Nephron (organoid): Measurements from ENCODE around the gene MYOZ3.
A peak's percentile ranks its signal among the peaks of the same experiment; 100 is the strongest.

Experiments used
- H3K27ac Mint-ChIP-seq, 3 experiments: 2 replicates each; pipeline ENCODE4 v1.8.0; 2020; ENCODE audit warnings: mixed read lengths in 3 of 3, mild to moderate bottlenecking in 2 of 3, moderate library complexity in 1 of 3
- H3K27me3 Mint-ChIP-seq: 2 replicates; pipeline ENCODE4 v1.8.0; 2021; ENCODE audit warnings: low read depth, mild to moderate bottlenecking, moderate library complexity, mixed read lengths
- H3K36me3 Mint-ChIP-seq: 2 replicates; pipeline ENCODE4 v1.8.0; 2020; ENCODE audit warnings: low read depth, mixed read lengths
- H3K4me1 Mint-ChIP-seq: 2 replicates; pipeline ENCODE4 v1.8.0; 2020; ENCODE audit warnings: mixed read lengths
- H3K4me3 Mint-ChIP-seq, 3 experiments: 2 replicates each; pipeline ENCODE4 v1.8.0; 2020; ENCODE audit warnings: mild to moderate bottlenecking in 3 of 3, mixed read lengths in 3 of 3, moderate library complexity in 2 of 3
- H3K9me3 Mint-ChIP-seq: 2 replicates; pipeline ENCODE4 v1.8.0; 2020; ENCODE audit warnings: mixed read lengths
- TF ChIP-seq, protein P1 (sequence below), 3 experiments: fragments of 200-600 bp; sonication (generic); IDR thresholded peaks; one replicate each; pipeline ENCODE4 v1.5.0; 2021; ENCODE audit warnings: antibody characterized with exemption in 3 of 3; ENCODE audit not compliant: unreplicated experiment in 3 of 3

Gene MYOZ3

DNA sequence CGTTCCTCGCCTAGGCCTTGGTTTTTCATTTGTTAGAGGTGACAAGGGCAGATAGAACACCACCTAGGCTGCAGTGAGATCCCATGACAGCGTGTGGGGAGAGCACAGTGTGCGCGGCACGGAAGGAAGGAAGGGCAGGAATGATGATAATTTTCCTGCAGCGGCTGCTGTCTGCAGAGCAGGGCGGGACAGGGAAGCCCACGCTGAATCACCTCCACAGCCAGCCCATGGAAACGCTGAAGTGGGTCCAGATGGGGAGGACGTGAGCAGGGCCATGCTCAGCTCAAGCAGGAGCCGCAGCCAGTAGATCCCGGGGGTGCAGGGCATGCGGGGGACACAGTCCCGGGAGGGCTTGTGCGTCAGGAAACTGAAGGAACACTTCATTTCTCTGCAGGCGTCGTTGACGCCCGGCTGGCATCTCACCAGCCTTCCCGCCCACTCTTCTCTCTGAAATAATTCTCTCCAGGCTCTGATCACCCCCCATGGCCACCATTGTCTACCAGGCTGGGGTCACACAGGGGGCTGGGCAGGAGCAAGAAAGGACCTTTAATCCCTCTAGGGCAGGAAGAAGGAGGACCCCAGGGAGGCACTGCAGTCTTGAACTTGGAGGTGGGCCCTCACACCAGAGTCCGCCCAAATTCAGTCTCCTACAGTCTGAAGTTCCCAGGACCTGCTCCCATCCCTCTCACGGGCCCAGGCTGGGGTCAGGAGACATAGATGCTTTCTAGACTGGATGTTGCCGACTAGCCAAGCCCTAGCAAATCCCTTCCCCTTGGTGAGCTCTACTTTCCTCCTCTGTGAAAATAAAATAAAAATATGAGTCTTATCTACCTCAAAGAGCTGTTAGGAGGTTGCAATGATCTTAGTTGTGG is 41.5 kb upstream of the MYOZ3 start:
- TF ChIP-seq, protein P1, sequence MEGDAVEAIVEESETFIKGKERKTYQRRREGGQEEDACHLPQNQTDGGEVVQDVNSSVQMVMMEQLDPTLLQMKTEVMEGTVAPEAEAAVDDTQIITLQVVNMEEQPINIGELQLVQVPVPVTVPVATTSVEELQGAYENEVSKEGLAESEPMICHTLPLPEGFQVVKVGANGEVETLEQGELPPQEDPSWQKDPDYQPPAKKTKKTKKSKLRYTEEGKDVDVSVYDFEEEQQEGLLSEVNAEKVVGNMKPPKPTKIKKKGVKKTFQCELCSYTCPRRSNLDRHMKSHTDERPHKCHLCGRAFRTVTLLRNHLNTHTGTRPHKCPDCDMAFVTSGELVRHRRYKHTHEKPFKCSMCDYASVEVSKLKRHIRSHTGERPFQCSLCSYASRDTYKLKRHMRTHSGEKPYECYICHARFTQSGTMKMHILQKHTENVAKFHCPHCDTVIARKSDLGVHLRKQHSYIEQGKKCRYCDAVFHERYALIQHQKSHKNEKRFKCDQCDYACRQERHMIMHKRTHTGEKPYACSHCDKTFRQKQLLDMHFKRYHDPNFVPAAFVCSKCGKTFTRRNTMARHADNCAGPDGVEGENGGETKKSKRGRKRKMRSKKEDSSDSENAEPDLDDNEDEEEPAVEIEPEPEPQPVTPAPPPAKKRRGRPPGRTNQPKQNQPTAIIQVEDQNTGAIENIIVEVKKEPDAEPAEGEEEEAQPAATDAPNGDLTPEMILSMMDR (IDR thresholded peaks at IDR 0.05; ENCODE audit: unreplicated experiment in 3 of 3) = no peak
- Mint-ChIP-seq H3K4me1 (peaks cover 78% of the 10 kb centered on the region), H3K27ac (peak overlapping the region; percentile 15 to 87 (median 82)), H3K4me3 (peak overlapping the region in 1 of 3 experiments; percentile 3), H3K9me3 (no peaks in the 10 kb centered on the region), H3K27me3 (no peaks in the 10 kb centered on the region), H3K36me3 (peaks cover 11% of the 10 kb centered on the region)

DNA sequence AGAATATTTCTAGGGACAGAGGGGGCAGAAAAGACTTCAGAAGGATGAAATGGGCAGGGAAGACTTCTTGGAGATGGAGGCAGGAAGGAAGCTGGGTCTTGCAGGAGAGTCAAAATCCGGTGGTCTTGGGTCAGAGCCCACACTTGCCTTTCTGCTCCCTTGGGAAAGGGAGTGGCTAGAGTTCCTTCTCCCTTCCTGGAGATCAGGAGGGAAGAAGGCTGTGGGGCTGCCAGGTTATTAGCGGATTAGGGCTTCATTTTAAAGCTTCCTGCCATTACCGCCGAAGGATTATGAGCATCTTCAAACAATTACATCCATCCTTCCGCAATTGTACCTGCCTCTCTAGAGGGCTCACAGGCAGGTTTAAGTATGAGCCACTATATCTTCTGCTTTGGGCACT is 39.8 kb upstream of the MYOZ3 start:
- Mint-ChIP-seq H3K9me3 (no peaks in the 10 kb centered on the region), H3K36me3 (peaks cover 11% of the 10 kb centered on the region), H3K27me3 (no peaks in the 10 kb centered on the region), H3K4me3 (no peak overlapping the region), H3K4me1 (peaks cover 70% of the 10 kb centered on the region), H3K27ac (peak overlapping the region in 1 of 3 experiments; percentile 15)
- TF ChIP-seq, protein P1 (IDR thresholded peaks at IDR 0.05; ENCODE audit: unreplicated experiment in 3 of 3) = no peak

DNA sequence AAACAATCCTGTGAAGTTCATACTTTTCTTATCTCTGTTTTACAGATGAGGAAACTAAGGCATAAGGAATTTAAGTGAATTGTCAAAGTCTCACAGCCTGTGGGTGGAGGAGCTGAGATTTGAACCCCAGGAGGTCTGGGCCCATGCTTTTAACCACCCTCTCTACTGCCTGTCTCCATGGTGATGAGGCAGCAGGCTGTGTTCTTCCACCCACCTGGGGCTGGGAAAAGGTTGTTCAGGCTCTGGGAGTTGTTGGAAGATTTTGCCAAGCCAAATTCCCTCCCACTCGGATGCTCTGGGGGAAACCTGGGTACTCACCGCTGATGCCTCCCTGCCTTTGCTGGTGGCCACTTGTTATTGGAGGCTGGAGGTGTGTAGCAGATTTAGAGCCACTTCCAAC is 38.9 kb upstream of the MYOZ3 start:
- TF ChIP-seq, protein P1 (IDR thresholded peaks at IDR 0.05; ENCODE audit: unreplicated experiment in 3 of 3) = no peak
- H3K4me3 Mint-ChIP-seq = no peak overlapping the region
- no peaks in the 10 kb centered on the region for H3K9me3 Mint-ChIP-seq
- H3K27ac Mint-ChIP-seq = no peak overlapping the region
- H3K36me3 Mint-ChIP-seq = peaks cover 11% of the 10 kb centered on the region
- no peaks in the 10 kb centered on the region for H3K27me3 Mint-ChIP-seq
- peaks cover 69% of the 10 kb centered on the region for H3K4me1 Mint-ChIP-seq

DNA sequence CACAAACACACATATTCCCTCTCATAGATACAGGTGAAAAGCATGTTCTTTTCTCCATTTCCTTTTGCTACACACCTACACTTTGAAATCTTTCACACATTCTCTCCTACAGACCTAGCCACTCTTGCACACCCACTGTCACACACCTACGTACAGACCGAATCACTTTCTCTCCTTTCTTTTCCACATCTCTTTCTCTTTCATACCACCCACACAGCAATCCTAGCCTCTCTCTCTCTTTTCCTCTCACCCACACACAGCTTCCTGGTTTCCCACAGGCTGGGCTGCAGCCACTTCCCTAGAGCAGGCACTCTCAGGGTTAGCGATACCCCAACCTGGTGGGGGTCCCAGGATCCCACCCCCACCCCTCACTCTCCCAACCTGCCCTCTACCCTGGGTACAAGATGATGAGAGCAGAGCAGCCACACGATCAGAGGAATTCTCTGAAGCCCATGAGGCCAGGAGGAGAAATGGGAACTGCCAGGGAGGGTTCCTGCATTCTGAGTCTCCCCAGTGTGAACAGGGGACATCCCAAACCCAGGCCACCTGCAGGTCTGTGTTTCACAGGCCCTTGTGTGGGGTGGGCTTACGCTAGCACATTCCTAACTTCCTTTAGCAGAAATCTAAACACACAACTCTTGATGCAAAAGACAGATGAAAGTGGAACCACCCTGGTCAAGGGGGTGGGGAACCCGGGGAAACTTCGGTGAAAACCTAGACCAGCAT is 37.7 kb upstream of the MYOZ3 start:
- Mint-ChIP-seq H3K27ac (peak overlapping the region; percentile 26 to 76 (median 70)), H3K9me3 (no peaks in the 10 kb centered on the region), H3K36me3 (peaks cover 11% of the 10 kb centered on the region), H3K27me3 (no peaks in the 10 kb centered on the region), H3K4me3 (peak overlapping the region; percentile 39 to 86 (median 82)), H3K4me1 (peaks cover 69% of the 10 kb centered on the region)
- TF ChIP-seq, protein P1 (IDR thresholded peaks at IDR 0.05; ENCODE audit: unreplicated experiment in 3 of 3) = no peak

DNA sequence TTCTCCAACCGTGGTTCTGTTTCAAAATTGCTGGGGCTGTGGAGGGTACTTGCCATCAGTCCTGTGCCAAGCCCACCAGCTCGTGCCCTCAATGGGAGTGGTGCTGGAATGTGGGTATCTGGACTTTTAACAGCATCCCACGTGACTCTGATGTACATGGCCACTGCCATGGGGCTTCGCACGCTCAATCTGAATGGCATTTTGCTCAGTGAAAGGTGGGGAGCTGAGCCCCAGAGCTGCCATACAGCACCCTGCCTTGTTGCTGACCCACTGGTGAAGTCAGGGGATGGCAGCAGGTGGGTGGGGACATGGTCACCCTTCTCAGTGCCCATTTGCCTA is 37.2 kb upstream of the MYOZ3 start:
- Mint-ChIP-seq H3K27me3 (no peaks in the 10 kb centered on the region), H3K36me3 (peaks cover 11% of the 10 kb centered on the region), H3K4me3 (peak overlapping the region; percentile 82 to 91 (median 86)), H3K4me1 (peaks cover 67% of the 10 kb centered on the region), H3K27ac (peak overlapping the region; percentile 26 to 76 (median 70)), H3K9me3 (no peaks in the 10 kb centered on the region)
- TF ChIP-seq, protein P1 (IDR thresholded peaks at IDR 0.05; ENCODE audit: unreplicated experiment in 3 of 3) = no peak
